HEK293 (cell line): ENCODE results near the gene CNGA2.
"Not testable (repeated sequence)": the region's sequence is repeated elsewhere in the genome, so short reads cannot be mapped to it uniquely, and the experiment has no call there.

Experiments used
- CTCF ChIA-PET: fragments of 350-600 bp; formaldehyde crosslinking; extraction: SDS; loops from one replicate; lab custom pipeline; 2021; ENCODE audit warnings: antibody characterized with exemption; lab: Yijun Ruan, JAX
- POLR2A ChIA-PET: fragments of 300-600 bp; formaldehyde crosslinking; extraction: SDS; loops from one replicate; lab custom pipeline; 2020; ENCODE audit warnings: antibody characterized with exemption, inconsistent platforms; lab: Yijun Ruan, JAX
- H3K27ac ChIP-seq: fragments of 200-500 bp; sonication (Bioruptor generic); 2 replicates; pipeline ENCODE4 v1.5.1; 2014; ENCODE audit warnings: low read depth, low read length, control low read depth, inconsistent platforms; ENCODE audit errors: extremely low read depth
- H3K36me3 ChIP-seq, 2 experiments: fragments of 200-500 bp in 1 of 2; sonication (Bioruptor generic) in 1 of 2; 1 replicate in 1 of 2; 2 replicates in 1 of 2; pipeline ENCODE4 v1.5.1; 2014 to 2017; ENCODE audit warnings: inconsistent platforms in 2 of 2, low read length in 2 of 2; ENCODE audit not compliant: control insufficient read depth in 2 of 2, insufficient read depth in 1 of 2
- H3K4me1 ChIP-seq: fragments of 200-500 bp; sonication (Bioruptor generic); 2 replicates; pipeline ENCODE4 v1.5.1; 2014; ENCODE audit warnings: mild to moderate bottlenecking, low read length, inconsistent platforms; ENCODE audit not compliant: control insufficient read depth, insufficient read depth
- H3K4me3 ChIP-seq: 2 replicates; pipeline ENCODE4 v1.5.1; 2011; ENCODE audit warnings: low read depth, mild to moderate bottlenecking, control low read depth, low read length, moderate library complexity
- H3K9me3 ChIP-seq: fragments of 200-500 bp; sonication (Bioruptor generic); 2 replicates; pipeline ENCODE4 v1.5.1; 2014; ENCODE audit warnings: low read depth, low read length, inconsistent platforms; ENCODE audit not compliant: control insufficient read depth, insufficient read depth
- BCL6B ChIP-seq: fragments of 450-650 bp; formaldehyde crosslinking; IDR thresholded peaks from 2 replicates; pipeline ENCODE4 v1.5.1; 2017; ENCODE audit warnings: missing biosample characterization, missing genetic modification characterization
- GLI2 ChIP-seq: fragments of 450-650 bp; formaldehyde crosslinking; IDR thresholded peaks from 2 replicates; pipeline ENCODE4; 2017; ENCODE audit warnings: missing biosample characterization, missing genetic modification characterization, low read depth, borderline replicate concordance
- HOXD13 ChIP-seq: sonication (generic); formaldehyde crosslinking; IDR thresholded peaks from 2 replicates; pipeline ENCODE4 v1.8.0; 2022; ENCODE audit warnings: missing genetic modification reagents, borderline replicate concordance
- KLF7 ChIP-seq: fragments of 450-650 bp; formaldehyde crosslinking; IDR thresholded peaks from 2 replicates; pipeline ENCODE4 v1.5.1; 2016; ENCODE audit warnings: missing biosample characterization, missing genetic modification characterization, borderline replicate concordance
- MZF1 ChIP-seq: fragments of 450-650 bp; formaldehyde crosslinking; IDR thresholded peaks from 2 replicates; pipeline ENCODE4 v1.5.1; 2017; ENCODE audit warnings: missing biosample characterization, missing genetic modification characterization, borderline replicate concordance
- OVOL3 ChIP-seq: fragments of 450-650 bp; formaldehyde crosslinking; IDR thresholded peaks from 2 replicates; pipeline ENCODE4 v1.5.1; 2016; ENCODE audit warnings: missing biosample characterization, missing genetic modification characterization
- PRDM1 ChIP-seq: fragments of 450-650 bp; formaldehyde crosslinking; IDR thresholded peaks from 2 replicates; pipeline ENCODE4; 2016; ENCODE audit warnings: missing biosample characterization, missing genetic modification characterization
- TRIM28 ChIP-seq: IDR thresholded peaks from 2 replicates; pipeline ENCODE4 v1.6.1; 2011; ENCODE audit warnings: low read length, control low read depth, borderline replicate concordance
- YY1 ChIP-seq: fragments of 450-650 bp; formaldehyde crosslinking; IDR thresholded peaks from 2 replicates; pipeline ENCODE4 v1.5.1; 2018; ENCODE audit warnings: missing biosample characterization, missing genetic modification characterization
- ZBTB17 ChIP-seq: fragments of 450-650 bp; formaldehyde crosslinking; IDR thresholded peaks from 2 replicates; pipeline ENCODE4 v1.5.1; 2016; ENCODE audit warnings: missing biosample characterization, missing genetic modification characterization
- ZBTB48 ChIP-seq: fragments of 450-650 bp; formaldehyde crosslinking; IDR thresholded peaks from 2 replicates; pipeline ENCODE4 v1.5.1; 2016; ENCODE audit warnings: missing biosample characterization, missing genetic modification characterization
- ZNF133 ChIP-seq: fragments of 450-650 bp; formaldehyde crosslinking; IDR thresholded peaks from 2 replicates; pipeline ENCODE4 v1.5.1; 2016; ENCODE audit warnings: missing biosample characterization, missing genetic modification characterization
- ZNF24 ChIP-seq: fragments of 450-650 bp; formaldehyde crosslinking; IDR thresholded peaks from 2 replicates; pipeline ENCODE4 v1.5.1; 2016; ENCODE audit warnings: missing biosample characterization, missing genetic modification characterization
- ZNF292 ChIP-seq: fragments of 450-650 bp; formaldehyde crosslinking; IDR thresholded peaks from 2 replicates; pipeline ENCODE4 v1.5.1; 2016; ENCODE audit warnings: low read depth, missing biosample characterization, missing genetic modification characterization, borderline replicate concordance
- ZNF501 ChIP-seq: fragments of 450-650 bp; formaldehyde crosslinking; IDR thresholded peaks from 2 replicates; pipeline ENCODE4 v1.5.1; 2016; ENCODE audit warnings: missing biosample characterization, missing genetic modification characterization
- ZNF510 ChIP-seq: fragments of 450-650 bp; formaldehyde crosslinking; IDR thresholded peaks from 2 replicates; pipeline ENCODE4 v1.5.1; 2018; ENCODE audit warnings: mild to moderate bottlenecking, missing genetic modification characterization, missing biosample characterization; ENCODE audit not compliant: insufficient replicate concordance
- ZNF626 ChIP-seq: fragments of 450-650 bp; sonication (Bioruptor Pico); formaldehyde crosslinking; IDR thresholded peaks from 2 replicates; pipeline ENCODE4 v1.5.1; 2018; ENCODE audit warnings: missing biosample characterization, missing genetic modification characterization, inconsistent platforms
- ZNF654 ChIP-seq: fragments of 450-650 bp; formaldehyde crosslinking; IDR thresholded peaks from 2 replicates; pipeline ENCODE4 v1.5.1; 2016; ENCODE audit warnings: low read depth, missing biosample characterization, missing genetic modification characterization
- ZNF677 ChIP-seq: fragments of 450-650 bp; IDR thresholded peaks from 2 replicates; pipeline ENCODE4 v1.5.0; 2018; ENCODE audit warnings: missing biosample characterization, mild to moderate bottlenecking, missing genetic modification characterization, moderate library complexity

The CNGA2 gene

GRCh38 chrX:151695583-151696340 lies 38.8 kb upstream of the CNGA2 start (continued):
- TF ChIP-seq ZNF133 (tag by site-specific recombination): no peak
- TF ChIP-seq BCL6B (tag by site-specific recombination): no peak
- TF ChIP-seq MZF1 (tag by site-specific recombination): no peak
- no peak for TF ChIP-seq ZNF654 (tag by site-specific recombination)
- no peak for TF ChIP-seq GLI2
- no peak for TF ChIP-seq ZNF292 (tag by site-specific recombination)

GRCh38 chrX:151697082-151697481 lies 37.5 kb upstream of the CNGA2 start:
- H3K27ac ChIP-seq, H3K4me1 ChIP-seq, H3K36me3 ChIP-seq, POLR2A ChIA-PET, CTCF ChIA-PET, H3K9me3 ChIP-seq, H3K4me3 ChIP-seq: not testable (repeated sequence)

GRCh38 chrX:151697522-151697921 lies 37.0 kb upstream of the CNGA2 start:
- TF ChIP-seq YY1 (tag by site-specific recombination): no peak
- no peak for TF ChIP-seq ZNF24 (tag by site-specific recombination)
- no peak for TF ChIP-seq KLF7 (tag by site-specific recombination)
- no peak for TF ChIP-seq ZBTB17 (tag by site-specific recombination)
- TF ChIP-seq ZNF501 (tag by site-specific recombination): no peak
- TF ChIP-seq ZNF626: no peak
- no peak for TF ChIP-seq ZNF510 (tag by site-specific recombination)
- TF ChIP-seq HOXD13 (CRISPR knock-in tag): no peak
- no peak for TF ChIP-seq OVOL3 (tag by site-specific recombination)
- no peak for TF ChIP-seq TRIM28
- no peak for TF ChIP-seq ZNF677 (tag by site-specific recombination)
- TF ChIP-seq PRDM1 (tag by site-specific recombination): no peak
- Histone ChIP-seq H3K4me1 (no peaks in the 10 kb centered on the region), H3K9me3 (no peaks in the 10 kb centered on the region), H3K27ac (no peak overlapping the region), H3K36me3 (no peaks in the 10 kb centered on the region), H3K4me3 (no peak overlapping the region)
- ChIA-PET POLR2A (no interaction called here), CTCF (interaction anchor here (0.5 kb wide), 1 partner anchor 19 kb away, joined by 3 read pairs; no protein-coding TSS in a partner anchor)

- no peaks in the 10 kb centered on the region for H3K4me1 ChIP-seq
- CTCF ChIA-PET: no interaction called here
- no peak for TF ChIP-seq ZBTB48 (tag by site-specific recombination)
- TF ChIP-seq, all 188 proteins: peak for 0
- POLR2A ChIA-PET: no interaction called here
- Histone ChIP-seq H3K9me3 (no peaks in the 10 kb centered on the region), H3K36me3 (no peaks in the 10 kb centered on the region), H3K27ac (no peak overlapping the region), H3K4me3 (no peak overlapping the region)
Measured at GRCh38 chrX:151698485-151698884, 36.1 kb upstream of the CNGA2 start.
